ENCODE measurements around the gene MYH3.

MYH3 gene

GRCh38 chr17:10613775-10614513 lies 43.2 kb downstream of the MYH3 start:
- DNase-seq (ENCODE audit: low read depth) = no peak

DNA sequence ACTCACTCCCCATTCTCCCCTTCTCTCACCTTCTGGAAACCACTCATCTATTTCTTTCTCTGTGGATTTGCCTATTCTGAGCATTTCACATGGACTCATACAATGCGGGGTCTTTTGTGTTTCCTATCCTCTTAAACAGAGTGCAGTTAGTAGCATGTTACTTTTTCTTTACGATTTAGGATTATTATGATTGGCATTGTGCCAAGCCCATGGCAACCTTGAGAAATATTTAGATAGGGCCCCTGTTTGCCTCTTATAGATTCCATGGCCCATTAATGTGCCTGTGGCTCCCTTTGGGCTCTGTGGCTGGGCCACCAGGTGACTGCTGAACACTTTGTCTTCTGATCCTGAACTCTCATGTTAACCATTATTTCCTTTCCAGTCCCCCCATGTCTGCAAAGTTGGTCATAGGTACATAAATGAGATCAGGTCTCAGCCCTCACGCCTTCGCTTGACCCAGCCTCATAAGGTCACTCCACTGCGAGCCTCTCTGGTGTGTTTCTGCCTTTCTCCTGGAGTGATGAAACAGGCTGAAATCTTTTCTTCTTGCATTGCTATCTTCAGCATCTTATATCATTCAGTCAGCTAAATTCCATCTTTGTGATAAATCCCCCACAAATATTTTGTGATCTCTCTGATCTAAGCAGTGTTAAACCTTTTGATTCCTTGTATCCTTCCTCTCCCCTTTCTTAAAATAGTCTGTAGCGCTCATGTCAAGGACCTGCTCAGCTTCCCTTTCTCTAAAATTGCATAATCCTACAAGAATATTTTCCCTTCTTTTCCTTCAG lies 44.0 kb downstream of the MYH3 start:
- DNase-seq (ENCODE audit: low read depth) = no peak

DNA sequence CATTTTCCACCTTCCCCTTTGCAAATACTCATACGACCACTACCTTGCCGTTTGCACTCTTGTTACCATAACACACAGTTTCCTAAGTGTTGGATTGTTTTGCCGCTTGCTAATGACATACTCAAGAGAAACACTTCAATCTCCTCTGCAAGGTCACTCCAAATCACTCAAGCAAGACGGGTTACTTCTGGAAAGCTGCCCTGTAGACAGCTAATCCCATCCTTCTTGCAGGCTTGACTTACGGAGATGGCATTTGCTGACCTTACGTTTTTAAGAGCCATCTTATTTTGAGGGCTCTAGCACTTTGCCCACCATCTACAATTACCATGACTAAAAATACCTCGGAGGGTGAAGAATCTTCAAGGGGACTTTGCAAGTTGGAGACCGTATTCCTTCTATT lies 46.2 kb downstream of the MYH3 start:
- DNase-seq (ENCODE audit: low read depth) = no peak

DNA sequence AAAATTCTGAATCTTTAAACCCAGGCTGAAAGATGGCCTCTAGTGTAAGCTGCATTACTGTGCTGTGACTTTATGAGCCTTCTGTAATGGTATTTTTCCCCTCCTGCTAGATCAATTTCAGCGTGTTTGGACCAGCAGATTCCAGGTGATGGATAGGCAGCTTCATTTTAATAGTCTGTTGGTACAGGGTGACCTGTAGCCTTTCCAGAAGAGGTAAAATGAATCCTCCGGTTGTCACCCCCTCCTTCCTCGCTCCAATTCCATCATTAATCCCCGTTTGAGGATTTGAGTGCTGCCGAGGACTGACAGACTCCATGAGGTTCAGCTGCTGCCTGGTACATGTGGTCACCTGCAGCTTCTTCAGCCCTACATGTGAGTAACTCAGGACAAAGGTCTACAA lies 48.9 kb downstream of the MYH3 start:
- DNase-seq (ENCODE audit: low read depth) = no peak

- DNase-seq (ENCODE audit: low read depth) = no peak
Measured at GRCh38 chr17:10606110-10606509, 51.0 kb downstream of the MYH3 start.

- no peak for DNase-seq (ENCODE audit: low read depth)
Measured at GRCh38 chr17:10605221-10605783, 51.8 kb downstream of the MYH3 start.

- no peak for DNase-seq (ENCODE audit: low read depth)
Measured at GRCh38 chr17:10604521-10604920, 52.6 kb downstream of the MYH3 start.

DNA sequence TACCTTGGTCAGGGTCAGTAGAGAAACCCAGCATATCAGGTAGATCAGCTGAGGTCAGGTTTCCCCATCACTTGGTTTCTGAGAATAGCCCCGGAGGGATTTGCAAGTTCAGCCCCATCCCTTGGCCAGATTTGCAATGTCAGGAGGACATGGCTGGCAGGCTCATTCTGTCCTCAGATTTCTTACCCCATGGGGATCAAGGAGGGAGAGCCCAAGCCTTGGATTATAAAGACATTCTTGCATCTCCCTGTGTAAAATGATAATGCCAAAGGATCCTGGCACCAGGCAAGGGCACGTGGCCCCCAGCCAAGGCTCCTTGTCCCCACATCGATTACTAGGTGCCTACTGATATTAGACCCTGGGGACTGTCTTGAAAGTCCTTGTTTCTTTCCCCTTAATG lies 53.2 kb downstream of the MYH3 start:
- no peak for DNase-seq (ENCODE audit: low read depth)

DNA sequence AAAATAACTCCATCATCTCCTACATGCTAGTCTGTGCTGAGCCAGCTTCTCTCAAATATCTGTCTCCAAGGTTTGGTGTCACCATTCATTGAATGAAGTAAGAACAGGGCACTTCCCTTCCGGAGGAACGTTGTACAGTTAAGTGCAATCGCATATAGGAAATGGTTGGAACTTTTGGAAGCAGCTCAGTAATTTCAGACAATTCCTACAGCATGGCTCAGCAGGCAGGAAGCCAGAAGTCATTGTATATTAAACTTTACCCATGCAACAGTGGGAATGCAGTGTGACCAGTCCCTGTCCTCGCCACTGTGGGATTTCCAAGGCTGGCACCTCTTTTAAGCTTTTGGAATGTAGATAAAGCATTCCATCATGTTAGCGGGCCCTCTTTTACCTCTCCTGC lies 56.5 kb downstream of the MYH3 start:
- no peak for DNase-seq (ENCODE audit: low read depth)

DNA sequence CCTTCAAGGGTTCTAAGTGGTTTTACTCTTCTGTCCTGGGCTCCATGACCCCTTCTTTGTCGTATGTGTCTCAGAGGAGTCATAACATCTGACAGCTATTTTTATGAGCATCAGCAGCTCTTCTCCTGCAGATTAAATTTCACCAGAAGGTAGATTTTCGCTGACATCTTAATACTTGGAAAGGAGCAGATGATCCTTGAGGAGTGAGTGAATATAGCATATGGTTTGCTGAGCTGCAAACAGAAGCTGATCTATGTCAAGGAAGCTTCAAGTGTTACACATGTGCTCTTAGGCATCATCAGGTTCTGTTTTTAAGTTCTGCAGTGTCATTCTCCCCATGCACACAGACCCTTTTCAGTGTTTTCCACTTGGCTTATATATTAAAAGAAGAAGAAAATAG lies 58.5 kb downstream of the MYH3 start:
- no peak for DNase-seq (ENCODE audit: low read depth)

GRCh38 chr17:10589553-10590145 lies 67.5 kb downstream of the MYH3 start:
- DNase-seq (ENCODE audit: low read depth) = no peak

- DNase-seq (ENCODE audit: low read depth) = no peak
Measured at GRCh38 chr17:10585529-10585928, 71.6 kb downstream of the MYH3 start.

GRCh38 chr17:10583834-10584233 lies 73.3 kb downstream of the MYH3 start:
- no peak for DNase-seq (ENCODE audit: low read depth)

GRCh38 chr17:10579270-10579669 lies 77.8 kb downstream of the MYH3 start:
- no peak for DNase-seq (ENCODE audit: low read depth)

Data from stimulated activated CD8-positive, alpha-beta memory T cell treated with anti-CD3 and anti-CD28 coated beads, Interleukin-12 subunit alpha, Interleukin-12 subunit beta, amount 100 ng/mL, for 1 hour (primary cell).